HCT116 (cell line): ENCODE data around the gene TLX2. TPM values are rescaled to one million over a fixed set of nuclear protein-coding genes. Genes with fewer than 3 reads are reported as not detected.
"Not testable (repeated sequence)": the region's sequence is repeated elsewhere in the genome, so short reads cannot be mapped to it uniquely, and the experiment has no call there.

Experiments
- ATAC-seq: fragments of 200-7000 bp; cut with Tn5 transposase; 2 replicates; pipeline ENCODE4 v1.9.1; 2020; ENCODE audit warnings: mild to moderate bottlenecking, moderate library complexity
- BruUV-seq: library from RNA; stranded (reverse); fragments of 400-500 nt; replicated peaks from 2 replicates; lab custom pipeline; 2021; lab: Mats Ljungman, UMichigan
- CTCF ChIA-PET: fragments of 300-600 bp; sonication (Branson Sonifier 250); formaldehyde crosslinking; loops from one replicate; lab custom pipeline; 2021; ENCODE audit warnings: antibody characterized with exemption; lab: Charles Lee
- POLR2A ChIA-PET: fragments of 300-600, 350-600 bp; sonication (Branson Sonifier 250); formaldehyde crosslinking; loops from one replicate; lab custom pipeline; 2021; ENCODE audit warnings: antibody characterized with exemption; lab: Charles Lee
- RAD21 ChIA-PET, 2 experiments: fragments of 300-600 bp; sonication (Branson Sonifier 250); formaldehyde crosslinking; loops; one replicate each; lab custom pipeline; 2023; ENCODE audit warnings: low total read pairs in 2 of 2; ENCODE audit not compliant: uncharacterized antibody in 2 of 2, unreplicated experiment in 2 of 2, low non-redundant PET in 1 of 2; lab: Charles Lee
- DNase-seq: peaks from one replicate; pipeline ENCODE4 v3.0.0-alpha.2; 2010; ENCODE audit warnings: low read depth, low spot score
- H2AFZ ChIP-seq: fragments of 200-600 bp; shearing (Covaris generic), sonication (generic); 2 replicates; pipeline ENCODE4 v1.6.1; 2017; ENCODE audit warnings: low read depth, mixed run types, mixed read lengths, antibody characterized with exemption, low read length; ENCODE audit not compliant: poor library complexity, severe bottlenecking
- H3K27ac ChIP-seq: 2 replicates; pipeline ENCODE4 v1.5.1; 2012; ENCODE audit warnings: low read depth, low read length
- H3K27me3 ChIP-seq: fragments of 200-600 bp; sonication (generic); 2 replicates; pipeline ENCODE4 v1.6.1; 2016; ENCODE audit warnings: mixed run types, low read length, mixed read lengths; ENCODE audit not compliant: insufficient read depth
- H3K36me3 ChIP-seq, 2 experiments: fragments of 200-500 bp in 1 of 2; fragments of 200-600 bp in 1 of 2; sonication (Bioruptor generic) in 1 of 2; sonication (generic) in 1 of 2; 2 replicates each; pipeline versions ENCODE4 v1.5.1 to v1.6.1; 2014 to 2016; ENCODE audit warnings: low read length in 2 of 2, inconsistent platforms in 1 of 2, mixed read lengths in 1 of 2, mixed run types in 1 of 2; ENCODE audit not compliant: insufficient read depth in 2 of 2, control insufficient read depth in 1 of 2
- H3K4me1 ChIP-seq, 2 experiments: fragments of 200-600 bp in 1 of 2; sonication (generic) in 1 of 2; 2 replicates each; pipeline versions ENCODE4 v1.5.1 to v1.6.1; 2012 to 2017; ENCODE audit warnings: low read length in 2 of 2, inconsistent platforms in 1 of 2, mild to moderate bottlenecking in 1 of 2, mixed read lengths in 1 of 2, mixed run types in 1 of 2, moderate library complexity in 1 of 2; ENCODE audit not compliant: insufficient read depth in 2 of 2, control insufficient read depth in 1 of 2
- H3K4me2 ChIP-seq: fragments of 200-600 bp; sonication (generic); 2 replicates; pipeline ENCODE4 v1.6.1; 2017; ENCODE audit warnings: mixed run types, low read length, mixed read lengths
- H3K4me3 ChIP-seq, 2 experiments: fragments of 200-600 bp in 1 of 2; sonication (generic) in 1 of 2; replicated peaks in 1 of 2; 2 replicates each; pipeline ENCODE4 v1.5.1; 2011 to 2016; ENCODE audit warnings: low read length in 2 of 2, control low read depth in 1 of 2, low read depth in 1 of 2, mild to moderate bottlenecking in 1 of 2, mixed read lengths in 1 of 2, mixed run types in 1 of 2
- H3K79me2 ChIP-seq: fragments of 200-600 bp; sonication (generic); 2 replicates; pipeline ENCODE4 v1.6.1; 2017; ENCODE audit warnings: mild to moderate bottlenecking, mixed run types, low read length, moderate library complexity, mixed read lengths; ENCODE audit not compliant: insufficient read depth
- H3K9ac ChIP-seq: fragments of 200-600 bp; sonication (generic); 2 replicates; pipeline ENCODE4 v1.6.1; 2016; ENCODE audit warnings: low read length, mixed read lengths
- H3K9me2 ChIP-seq: fragments of 200-600 bp; sonication (generic), shearing (Covaris generic); 2 replicates; pipeline ENCODE4 v1.6.1; 2017; ENCODE audit warnings: mixed run types, mild to moderate bottlenecking, moderate library complexity; ENCODE audit not compliant: insufficient read depth
- H3K9me3 ChIP-seq, 2 experiments: fragments of 200-500 bp in 1 of 2; fragments of 200-600 bp in 1 of 2; sonication (Bioruptor generic) in 1 of 2; sonication (generic) in 1 of 2; 2 replicates each; pipeline ENCODE4 v1.6.1; 2014 to 2017; ENCODE audit warnings: low read length in 2 of 2, mixed read lengths in 2 of 2, inconsistent platforms in 1 of 2, low read depth in 1 of 2, mild to moderate bottlenecking in 1 of 2, mixed run types in 1 of 2, moderate library complexity in 1 of 2; ENCODE audit not compliant: control insufficient read depth in 1 of 2, insufficient read depth in 1 of 2
- H4K20me1 ChIP-seq: fragments of 200-600 bp; sonication (generic), shearing (Covaris generic); 2 replicates; pipeline ENCODE4 v1.6.1; 2017; ENCODE audit warnings: mixed run types, mild to moderate bottlenecking, moderate library complexity; ENCODE audit not compliant: insufficient read depth
- REST ChIP-seq: IDR thresholded peaks from 2 replicates; pipeline ENCODE4 v1.6.1; 2012; ENCODE audit warnings: low read depth
- ZNF274 ChIP-seq: fragments of 200-500 bp; sonication (Bioruptor generic); IDR thresholded peaks from 2 replicates; pipeline ENCODE4 v1.6.1; 2014; ENCODE audit warnings: mild to moderate bottlenecking, low read depth, low read length, inconsistent platforms
- intact Hi-C: fragments of 100-400 bp; cut with micrococcal nuclease; formaldehyde crosslinking; loops from 2 replicates; pipeline ENCODE4 v1.10.0; 2022
- total RNA-seq: library from RNA; stranded (reverse); gene quantifications from one replicate; pipeline ENCODE4 v1.2.1, GENCODE V29; 2021; ENCODE audit not compliant: unreplicated experiment

TLX2 gene
- total RNA-seq, 1 experiment from 2014 or later, result not detected

DNA sequence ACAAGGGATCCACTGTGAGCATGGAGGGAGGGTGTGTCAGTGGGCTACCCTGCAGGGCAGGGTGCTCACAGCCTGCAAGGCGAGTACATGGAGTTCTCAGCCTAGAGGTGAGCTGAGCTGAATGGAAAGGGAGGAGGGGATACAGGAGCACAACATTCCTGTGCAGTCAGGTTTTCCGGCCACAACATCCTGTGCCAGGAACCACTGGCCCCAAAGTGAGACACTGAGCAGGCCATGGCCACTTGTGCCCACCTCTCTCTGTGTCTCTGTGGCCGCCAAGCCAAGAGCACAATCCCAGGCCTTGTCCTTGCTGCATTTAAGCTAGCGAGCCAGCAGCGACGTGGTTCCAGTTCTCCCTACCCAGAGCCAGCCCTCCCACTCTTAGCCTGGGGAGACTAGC is 46.3 kb downstream of the TLX2 start:
- no peak for TF ChIP-seq ZNF274
- no peak for TF ChIP-seq REST
- Histone ChIP-seq H3K79me2 (no peaks in the 10 kb centered on the region; the same call in 1 of the 2 replicates), H3K9me2 (no peaks in the 10 kb centered on the region), H3K27me3 (no peaks in the 10 kb centered on the region), H4K20me1 (no peaks in the 10 kb centered on the region), H2AFZ (no peak overlapping the region), H3K4me2 (no peak overlapping the region), H3K4me1 (peaks cover 3 to 24% of the 10 kb centered on the region in 2 experiments; a peak in 3 of 4 replicates), H3K4me3 (no peak overlapping the region), H3K9me3 (no peaks in the 10 kb centered on the region), H3K9ac (no peak overlapping the region), H3K36me3 (peaks cover 7 to 9% of the 10 kb centered on the region in 2 experiments; a peak in 3 of 4 replicates), H3K27ac (no peak overlapping the region; the same call in 1 of the 2 replicates)
- 0 out of 2 replicates have a peak, but pooled peaks have one; percentile 10 for ATAC-seq
- intact Hi-C loops, result no loop called here
- RAD21 ChIA-PET, result no interaction called here
- DNase-seq, result no peak
- POLR2A ChIA-PET, result no interaction called here
- no TSS peak for BruUV-seq
- CTCF ChIA-PET, result no interaction called here

- intact Hi-C loops, H3K79me2 ChIP-seq, H3K4me3 ChIP-seq, H2AFZ ChIP-seq, H4K20me1 ChIP-seq, H3K27ac ChIP-seq, DNase-seq, H3K27me3 ChIP-seq, ATAC-seq, H3K9ac ChIP-seq, H3K9me3 ChIP-seq, H3K36me3 ChIP-seq, RAD21 ChIA-PET, BruUV-seq, POLR2A ChIA-PET, H3K9me2 ChIP-seq, H3K4me2 ChIP-seq, CTCF ChIA-PET: not testable (repeated sequence)
- peaks cover 0 to 19% of the 10 kb centered on the region in 2 experiments; a peak in 1 of 4 replicates for H3K4me1 ChIP-seq
Measured at GRCh38 chr2:74561022-74561421, 46.8 kb downstream of the TLX2 start.
